H1 (cell line): ENCODE results near the gene CCL4.

Experiments used
- E2F6 ChIP-seq: IDR thresholded peaks from 2 replicates; pipeline ENCODE4 v1.6.1; 2012; ENCODE audit warnings: inconsistent platforms
- EGR1 ChIP-seq: IDR thresholded peaks from 2 replicates; pipeline ENCODE4 v1.6.1; 2011; ENCODE audit warnings: low read depth, low read length, borderline replicate concordance
- GABPA ChIP-seq: IDR thresholded peaks from 2 replicates; pipeline ENCODE4 v1.6.1; 2011; ENCODE audit warnings: mild to moderate bottlenecking, low read length, moderate library complexity, borderline replicate concordance; ENCODE audit not compliant: insufficient read depth
- RBBP5 ChIP-seq: IDR thresholded peaks from 2 replicates; pipeline ENCODE4 v1.7.1; 2012; ENCODE audit warnings: low read depth, mild to moderate bottlenecking, inconsistent platforms, low read length, moderate library complexity, borderline replicate concordance
- SIN3A ChIP-seq, 2 experiments: IDR thresholded peaks in 1 of 2; conservative IDR thresholded peaks in 1 of 2; 2 replicates each; pipeline ENCODE4 v1.6.1; 2011 to 2012; ENCODE audit warnings: low read length in 2 of 2, improper control_type of control experiment in 1 of 2, low read depth in 1 of 2, mild to moderate bottlenecking in 1 of 2
- ZNF274 ChIP-seq: IDR thresholded peaks from 2 replicates; pipeline ENCODE4 v1.7.0; 2012; ENCODE audit warnings: low read length, borderline replicate concordance; ENCODE audit errors: extremely low read depth
- TF ChIP-seq, protein P1 (sequence below), 3 experiments: IDR thresholded peaks; 1 replicate in 2 of 3; 2 replicates in 1 of 3; pipeline versions ENCODE4 v1.5.1 to v1.6.1; 2011; ENCODE audit warnings: low read length in 3 of 3, mild to moderate bottlenecking in 3 of 3, inconsistent platforms in 2 of 3, low read depth in 1 of 3, moderate library complexity in 1 of 3; ENCODE audit not compliant: insufficient read depth in 1 of 3; ENCODE audit errors: control extremely low read depth in 1 of 3

DNA sequence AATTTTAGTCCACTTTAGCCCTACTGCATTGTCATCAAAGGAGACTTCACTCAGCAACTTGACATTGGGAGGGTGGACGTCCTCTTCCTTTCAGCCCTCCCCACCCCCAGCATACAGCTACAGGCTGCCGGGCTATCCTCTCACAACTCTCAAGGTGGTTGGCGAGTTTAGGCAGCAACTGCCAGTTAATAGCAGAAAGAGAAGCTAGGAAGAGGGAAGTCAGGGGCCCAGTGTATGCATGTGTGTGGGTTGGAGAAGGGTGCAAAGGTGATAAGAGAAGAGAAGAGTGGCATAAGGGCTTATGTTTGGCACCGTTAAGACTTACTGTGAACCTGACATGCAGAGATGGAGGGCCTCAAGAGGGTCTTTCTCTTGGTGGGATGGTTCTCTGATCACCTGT, 31.8 kb downstream of the CCL4 start:
- TF ChIP-seq, protein P1, sequence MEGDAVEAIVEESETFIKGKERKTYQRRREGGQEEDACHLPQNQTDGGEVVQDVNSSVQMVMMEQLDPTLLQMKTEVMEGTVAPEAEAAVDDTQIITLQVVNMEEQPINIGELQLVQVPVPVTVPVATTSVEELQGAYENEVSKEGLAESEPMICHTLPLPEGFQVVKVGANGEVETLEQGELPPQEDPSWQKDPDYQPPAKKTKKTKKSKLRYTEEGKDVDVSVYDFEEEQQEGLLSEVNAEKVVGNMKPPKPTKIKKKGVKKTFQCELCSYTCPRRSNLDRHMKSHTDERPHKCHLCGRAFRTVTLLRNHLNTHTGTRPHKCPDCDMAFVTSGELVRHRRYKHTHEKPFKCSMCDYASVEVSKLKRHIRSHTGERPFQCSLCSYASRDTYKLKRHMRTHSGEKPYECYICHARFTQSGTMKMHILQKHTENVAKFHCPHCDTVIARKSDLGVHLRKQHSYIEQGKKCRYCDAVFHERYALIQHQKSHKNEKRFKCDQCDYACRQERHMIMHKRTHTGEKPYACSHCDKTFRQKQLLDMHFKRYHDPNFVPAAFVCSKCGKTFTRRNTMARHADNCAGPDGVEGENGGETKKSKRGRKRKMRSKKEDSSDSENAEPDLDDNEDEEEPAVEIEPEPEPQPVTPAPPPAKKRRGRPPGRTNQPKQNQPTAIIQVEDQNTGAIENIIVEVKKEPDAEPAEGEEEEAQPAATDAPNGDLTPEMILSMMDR (IDR thresholded peaks at IDR 0.05; ENCODE audit: control extremely low read depth in 1 of 3, insufficient read depth in 1 of 3, low read depth in 1 of 3, low read length in 3 of 3), result no peak
- TF ChIP-seq GABPA, result no peak
- no peak for TF ChIP-seq ZNF274
- TF ChIP-seq EGR1, result no peak
- no peak for TF ChIP-seq E2F6
- no peak for TF ChIP-seq RBBP5
- TF ChIP-seq SIN3A (conservative IDR thresholded peaks at IDR 0.05 in 1 of 2, IDR thresholded peaks at IDR 0.05 in 1 of 2; ENCODE audit: low read depth in 1 of 2, low read length in 2 of 2), result no peak
